K562 (cell line): Measurements from ENCODE around the gene ZBP1. TPM values are rescaled to one million over a fixed set of nuclear protein-coding genes. Genes with fewer than 3 reads are reported as not detected.

Experiments used
- ATAC-seq: fragments of 200-7000 bp; cut with Tn5 transposase; 3 replicates; pipeline ENCODE4 v1.9.1; 2020; ENCODE audit warnings: moderate library complexity
- BruUV-seq: library from RNA; stranded (reverse); fragments of 400-500 nt; replicated peaks from 2 replicates; lab custom pipeline; 2021; lab: Mats Ljungman, UMichigan
- CTCF ChIA-PET: fragments of 300-600 bp; formaldehyde crosslinking; extraction: SDS; loops from one replicate; lab custom pipeline; 2021; ENCODE audit warnings: low intra/inter-chr PET ratio; lab: Yijun Ruan, JAX
- POLR2A ChIA-PET: fragments of 300-600, 350-650 bp; sonication (Branson Sonifier 250); formaldehyde crosslinking; extraction: SDS; loops from one replicate; lab custom pipeline; 2021; ENCODE audit warnings: antibody characterized with exemption, inconsistent platforms; lab: Yijun Ruan, JAX
- DNase-seq, 4 experiments: peaks; one replicate each; pipeline versions ENCODE4 v3.0.0 to v3.0.0-alpha.2; 2011 to 2018; ENCODE audit warnings: low spot score in 3 of 4, mixed read lengths in 3 of 4; ENCODE audit errors: extremely low read depth in 1 of 4
- FAIRE-seq: peaks from 2 replicates; lab custom pipeline; 2011; peaks lifted over from hg19 to GRCh38; lab: Jason Lieb, UNC
- H2AFZ ChIP-seq: 2 replicates; pipeline ENCODE4 v1.6.0; 2011; ENCODE audit warnings: low read depth, low read length, control low read depth, inconsistent platforms
- H3K27ac ChIP-seq: fragments of 200-600 bp; 3 replicates; pipeline ENCODE4 v1.8.0; 2011; ENCODE audit warnings: low read depth, mild to moderate bottlenecking, control low read depth, inconsistent platforms, low read length, moderate library complexity, mixed read lengths; ENCODE audit errors: extremely low read depth
- H3K27me3 ChIP-seq, 2 experiments: fragments of 300-600 bp in 1 of 2; 2 replicates in 1 of 2; 3 replicates in 1 of 2; pipeline versions ENCODE4 v1.6.0 to v1.8.0; 2011; ENCODE audit warnings: inconsistent platforms in 2 of 2, low read length in 2 of 2, mild to moderate bottlenecking in 1 of 2, mixed read lengths in 1 of 2, moderate library complexity in 1 of 2; ENCODE audit not compliant: control insufficient read depth in 2 of 2, insufficient read depth in 2 of 2
- H3K36me3 ChIP-seq: fragments of 300-600 bp; 3 replicates; pipeline ENCODE4 v1.8.0; 2011; ENCODE audit warnings: mild to moderate bottlenecking, low read length, inconsistent platforms; ENCODE audit not compliant: control insufficient read depth, insufficient read depth
- H3K4me1 ChIP-seq, 2 experiments: fragments of 200-600 bp in 1 of 2; replicated peaks in 1 of 2; 2 replicates in 1 of 2; 3 replicates in 1 of 2; pipeline versions ENCODE4 v1.5.1 to v1.8.0; 2011; ENCODE audit warnings: inconsistent platforms in 2 of 2, low read length in 2 of 2, mild to moderate bottlenecking in 1 of 2, mixed read lengths in 1 of 2, moderate library complexity in 1 of 2; ENCODE audit not compliant: control insufficient read depth in 2 of 2, insufficient read depth in 2 of 2
- H3K4me2 ChIP-seq: 2 replicates; pipeline ENCODE4 v1.6.1; 2011; ENCODE audit warnings: low read length, control low read depth, inconsistent platforms, mixed read lengths; ENCODE audit not compliant: insufficient read depth
- H3K4me3 ChIP-seq: fragments of 200-600 bp; sonication (generic), shearing (Covaris generic); 2 replicates; pipeline ENCODE4 v1.5.1; 2016; ENCODE audit warnings: control low read depth, inconsistent platforms
- H3K79me2 ChIP-seq: fragments of 200-600 bp; 3 replicates; pipeline ENCODE4 v1.8.0; 2011; ENCODE audit warnings: low read length, inconsistent platforms; ENCODE audit not compliant: control insufficient read depth, insufficient read depth
- H3K9ac ChIP-seq, 2 experiments: 2 replicates each; pipeline versions ENCODE4 v1.6.0 to v1.6.1; 2011; ENCODE audit warnings: low read depth in 2 of 2, low read length in 2 of 2, control low read depth in 1 of 2, inconsistent platforms in 1 of 2, mild to moderate bottlenecking in 1 of 2, mixed read lengths in 1 of 2; ENCODE audit not compliant: insufficient read depth in 1 of 2
- H3K9me1 ChIP-seq: one replicate; pipeline ENCODE4 v1.6.0; 2011; ENCODE audit warnings: inconsistent platforms, mild to moderate bottlenecking, low read length, moderate library complexity; ENCODE audit not compliant: control insufficient read depth, insufficient read depth
- H3K9me3 ChIP-seq: replicated peaks from 2 replicates; pipeline ENCODE4 v1.5.1; 2011; ENCODE audit warnings: low read depth, low read length, inconsistent platforms; ENCODE audit not compliant: control insufficient read depth, insufficient read depth
- H4K20me1 ChIP-seq: replicated peaks from 2 replicates; pipeline ENCODE4 v1.6.1; 2011; ENCODE audit warnings: low read length, inconsistent platforms, mixed read lengths; ENCODE audit not compliant: control insufficient read depth, insufficient read depth
- SIN3A ChIP-seq, 2 experiments: fragments of 150-350 bp in 1 of 2; IDR thresholded peaks; 2 replicates each; pipeline ENCODE4 v1.6.1; 2011 to 2016; ENCODE audit warnings: borderline replicate concordance in 2 of 2, low read depth in 2 of 2, low read length in 2 of 2, mild to moderate bottlenecking in 2 of 2, moderate library complexity in 2 of 2; ENCODE audit not compliant: control insufficient read depth in 1 of 2
- TCFL5 ChIP-seq: fragments of 250-450 bp; sonication (Bioruptor Pico); conservative IDR thresholded peaks from 2 replicates; pipeline ENCODE4 v1.6.1; 2021; ENCODE audit warnings: mild to moderate bottlenecking, moderate library complexity, matching md5 sums
- ZNF354B ChIP-seq: fragments of 250-450 bp; sonication (Bioruptor Pico); IDR thresholded peaks from 2 replicates; pipeline ENCODE4 v1.4.0; 2020
- WGBS: fragments of 100-300 bp; shearing (Covaris generic); methylation state at CpG from one replicate; pipeline ENCODE4 v1.1.6; 2016; ENCODE audit warnings: low coverage, mixed read lengths; ENCODE audit not compliant: insufficient coverage; ENCODE audit errors: missing lambda C conversion rate; 5-methylcytosine and 5-hydroxymethylcytosine counted together
- in situ Hi-C: fragments of 300-500 bp; cut with MboI; formaldehyde crosslinking; loops from 4 replicates; pipeline ENCODE4 v1.15.0; 2018; ENCODE audit warnings: inconsistent platforms, mixed read lengths
- intact Hi-C: fragments of 100-400 bp; cut with micrococcal nuclease; formaldehyde crosslinking; loops from 2 replicates; pipeline ENCODE4 v1.14.2; 2022
- polyA plus RNA-seq, 8 experiments: library from polyadenylated mRNA; depleted of rRNA in 4 of 8; stranded (reverse) in 5 of 8; unstranded in 3 of 8; fragments of >200 nt; fragmentation: Nextera tagmentation in 2 of 8; fragmentation: Illumina TruSeq in 1 of 8; extraction: Ambion mirVana in 2 of 8; extraction: Trizol in 1 of 8; gene quantifications; 2 replicates each; pipeline versions ENCODE4 v1.2.1 to v1.2.3, GENCODE V29; 2011 to 2014; ENCODE audit warnings: inconsistent platforms in 1 of 8, missing spikeins in 1 of 8
- total RNA-seq, 7 experiments: library from RNA; depleted of rRNA in 6 of 7; stranded (reverse); fragments of >200 nt in 6 of 7; fragmentation: Illumina TruSeq in 2 of 7; extraction: Trizol in 2 of 7; gene quantifications; 2 replicates each; pipeline versions ENCODE4 v1.2.1 to v1.2.3, GENCODE V29; 2011 to 2021; ENCODE audit warnings: low replicate concordance in 1 of 7
- TF ChIP-seq, protein P1 (sequence below): fragments of 450-650 bp; formaldehyde crosslinking; IDR thresholded peaks from 2 replicates; pipeline ENCODE4 v1.4.0; 2022; ENCODE audit warnings: missing genetic modification characterization
- TF ChIP-seq, protein P2 (sequence below): fragments of 450-650 bp; IDR thresholded peaks from 2 replicates; pipeline ENCODE4 v1.6.1; 2016; ENCODE audit warnings: missing biosample characterization, missing genetic modification characterization

Gene ZBP1
- total and polyA plus RNA-seq, 9 of the 15 experiments (the other 6 are each of a cell fraction or from before 2014, with no cell fraction given): not detected

DNA sequence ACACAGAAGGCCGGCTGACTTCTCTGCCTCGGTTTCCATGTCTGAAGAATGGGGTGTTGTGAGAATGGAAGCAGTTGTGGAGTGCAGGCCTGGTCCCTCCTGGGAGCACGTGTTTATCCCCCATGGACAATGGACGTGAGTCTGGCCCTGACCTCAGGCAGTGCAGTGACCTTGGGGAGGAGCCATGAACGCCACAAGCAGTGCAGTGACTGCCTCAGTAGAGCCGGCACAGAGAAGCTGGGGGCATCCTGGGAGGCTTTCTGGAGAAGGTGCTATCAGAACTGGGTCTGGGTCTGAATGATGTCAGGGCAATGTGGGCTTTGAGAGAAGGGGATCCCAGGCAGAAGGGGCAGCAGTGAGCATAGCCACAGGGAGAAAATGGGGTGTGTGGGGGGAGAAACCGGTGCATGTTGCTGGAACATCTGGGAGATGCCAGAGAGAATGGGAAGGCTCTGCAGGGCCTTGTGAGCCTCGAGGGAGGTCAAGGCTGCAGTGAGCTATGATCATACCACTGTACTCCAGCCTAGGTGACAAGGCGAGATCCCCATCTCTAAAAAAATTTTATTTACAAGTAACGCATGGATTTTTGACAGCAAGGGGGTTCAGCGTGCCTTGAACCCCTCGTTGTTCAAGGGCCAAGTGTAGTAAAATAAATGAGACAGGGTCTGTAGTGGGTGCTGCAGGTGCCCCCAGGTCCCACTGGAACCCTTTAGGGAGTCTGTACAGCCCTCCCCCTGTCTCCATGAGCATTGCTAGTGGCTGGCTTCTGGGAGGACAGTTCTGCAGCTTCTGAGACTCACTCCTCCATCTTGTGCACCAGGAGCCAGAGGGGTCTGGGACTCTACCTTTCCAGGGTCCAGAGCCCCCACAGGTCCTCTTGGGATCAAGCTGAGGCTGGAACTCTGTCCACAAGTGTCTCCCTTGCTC lies 27.0 kb upstream of the ZBP1 start:
- Histone ChIP-seq H3K4me3 (no peak overlapping the region), H3K27me3 (peaks cover 29 to 47% of the 10 kb centered on the region in 2 experiments; a peak in 4 of 5 replicates), H3K9me3 (no peaks in the 10 kb centered on the region), H3K9me1 (no peaks in the 10 kb centered on the region)
- FAIRE-seq: no peak
- intact Hi-C loops: no loop called here
- in situ Hi-C loops: no loop called here
- BruUV-seq: no TSS peak
- TF ChIP-seq ZNF354B: no peak
- no peak for TF ChIP-seq TCFL5 (CRISPR knock-in tag)
- TF ChIP-seq, protein P1, sequence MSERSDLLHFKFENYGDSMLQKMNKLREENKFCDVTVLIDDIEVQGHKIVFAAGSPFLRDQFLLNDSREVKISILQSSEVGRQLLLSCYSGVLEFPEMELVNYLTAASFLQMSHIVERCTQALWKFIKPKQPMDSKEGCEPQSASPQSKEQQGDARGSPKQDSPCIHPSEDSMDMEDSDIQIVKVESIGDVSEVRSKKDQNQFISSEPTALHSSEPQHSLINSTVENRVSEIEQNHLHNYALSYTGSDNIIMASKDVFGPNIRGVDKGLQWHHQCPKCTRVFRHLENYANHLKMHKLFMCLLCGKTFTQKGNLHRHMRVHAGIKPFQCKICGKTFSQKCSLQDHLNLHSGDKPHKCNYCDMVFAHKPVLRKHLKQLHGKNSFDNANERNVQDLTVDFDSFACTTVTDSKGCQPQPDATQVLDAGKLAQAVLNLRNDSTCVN (CRISPR knock-in tag): no peak
- TF ChIP-seq, protein P2, sequence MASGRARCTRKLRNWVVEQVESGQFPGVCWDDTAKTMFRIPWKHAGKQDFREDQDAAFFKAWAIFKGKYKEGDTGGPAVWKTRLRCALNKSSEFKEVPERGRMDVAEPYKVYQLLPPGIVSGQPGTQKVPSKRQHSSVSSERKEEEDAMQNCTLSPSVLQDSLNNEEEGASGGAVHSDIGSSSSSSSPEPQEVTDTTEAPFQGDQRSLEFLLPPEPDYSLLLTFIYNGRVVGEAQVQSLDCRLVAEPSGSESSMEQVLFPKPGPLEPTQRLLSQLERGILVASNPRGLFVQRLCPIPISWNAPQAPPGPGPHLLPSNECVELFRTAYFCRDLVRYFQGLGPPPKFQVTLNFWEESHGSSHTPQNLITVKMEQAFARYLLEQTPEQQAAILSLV (tag): no peak
- no peak for TF ChIP-seq SIN3A (IDR thresholded peaks at IDR 0.05; ENCODE audit: borderline replicate concordance in 2 of 2, control insufficient read depth in 1 of 2, low read depth in 2 of 2, low read length in 2 of 2)
- TF ChIP-seq, all 486 proteins: peak for 0
- Histone ChIP-seq H3K27ac (no peak overlapping the region), H3K4me1 (peaks cover 0 to 4% of the 10 kb centered on the region in 2 experiments; a peak in 1 of 5 replicates), H3K79me2 (no peaks in the 10 kb centered on the region), H2AFZ (no peak overlapping the region), H3K4me2 (no peak overlapping the region), H3K9ac (no peak overlapping the region), H3K36me3 (no peaks in the 10 kb centered on the region), H4K20me1 (no peaks in the 10 kb centered on the region)
- DNase-seq: no peak
- WGBS: 3% methylated on average over 12 of the region's 12 CpGs
- POLR2A ChIA-PET: interaction anchor here (0.5 to 0.6 kb wide), 2 partner anchors 18 to 64 kb away, joined by 3 read pairs; no protein-coding TSS in a partner anchor
- CTCF ChIA-PET: no interaction called here
- ATAC-seq: no peak
